ENCODE data around the gene ZNRF2.

GRCh38 chr7:30263090-30263710 lies 21.2 kb upstream of the ZNRF2 start:
- TF ChIP-seq CTCF (IDR thresholded peaks at IDR 0.05) (no peak), POLR2A (IDR thresholded peaks at IDR 0.05) (no peak), EP300 (IDR thresholded peaks at IDR 0.05) (no peak)
